Left ventricle myocardium superior (tissue), 1 donor: ENCODE results near the gene TDP2. TPM values are rescaled to one million over a fixed set of nuclear protein-coding genes. Genes with fewer than 3 reads are reported as not detected.
"Not testable (repeated sequence)": the region's sequence is repeated elsewhere in the genome, so short reads cannot be mapped to it uniquely, and the experiment has no call there.

Experiments
- ATAC-seq: fragments of 200-7000 bp; cut with Tn5 transposase; one replicate; pipeline ENCODE4 v1.9.1; 2020; ENCODE audit warnings: mild to moderate bottlenecking, moderate library complexity
- DNase-seq: peaks from one replicate; pipeline ENCODE4 v3.0.0-alpha.2; 2020
- intact Hi-C: fragments of 100-400 bp; cut with micrococcal nuclease; formaldehyde crosslinking; loops from one replicate; pipeline ENCODE4 v1.11.0; 2022
- total RNA-seq: library from RNA; stranded (reverse); fragmentation: NEBNext Ultra II Directional; extraction: Animal tissue kit (Norgen Biotek cat#: 25700); gene quantifications from one replicate; pipeline ENCODE4 v1.2.1, GENCODE V29; 2021
- donor health status: DM: no; HTN: yes; CAD: no; lungs with severe emphysema.

The TDP2 gene
- total RNA-seq, 1 donor from 2014 or later = 24.3 TPM

DNA sequence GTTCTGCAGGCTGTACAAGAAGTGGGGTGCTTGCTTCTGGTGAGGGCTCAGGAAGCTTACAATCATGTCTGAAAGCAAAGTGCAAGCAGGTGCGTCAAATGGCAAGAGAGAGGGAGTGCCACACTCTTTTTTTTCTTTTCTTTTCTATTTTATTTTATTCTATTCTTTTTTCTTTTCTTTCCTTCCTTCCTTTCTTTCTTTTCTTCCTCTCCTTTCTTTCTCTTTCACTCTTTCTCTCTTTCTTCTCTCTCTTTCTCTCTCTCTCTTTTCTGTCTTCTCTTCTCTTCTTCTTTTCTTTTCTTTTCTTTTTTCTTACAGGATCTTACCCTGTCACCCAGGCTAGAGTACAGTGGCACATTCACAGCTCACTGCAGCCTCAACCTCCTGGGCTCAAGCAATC is 19.7 kb upstream of the TDP2 start:
- ATAC-seq (no peak), DNase-seq (no peak)
- intact Hi-C loops = no loop called here

DNA sequence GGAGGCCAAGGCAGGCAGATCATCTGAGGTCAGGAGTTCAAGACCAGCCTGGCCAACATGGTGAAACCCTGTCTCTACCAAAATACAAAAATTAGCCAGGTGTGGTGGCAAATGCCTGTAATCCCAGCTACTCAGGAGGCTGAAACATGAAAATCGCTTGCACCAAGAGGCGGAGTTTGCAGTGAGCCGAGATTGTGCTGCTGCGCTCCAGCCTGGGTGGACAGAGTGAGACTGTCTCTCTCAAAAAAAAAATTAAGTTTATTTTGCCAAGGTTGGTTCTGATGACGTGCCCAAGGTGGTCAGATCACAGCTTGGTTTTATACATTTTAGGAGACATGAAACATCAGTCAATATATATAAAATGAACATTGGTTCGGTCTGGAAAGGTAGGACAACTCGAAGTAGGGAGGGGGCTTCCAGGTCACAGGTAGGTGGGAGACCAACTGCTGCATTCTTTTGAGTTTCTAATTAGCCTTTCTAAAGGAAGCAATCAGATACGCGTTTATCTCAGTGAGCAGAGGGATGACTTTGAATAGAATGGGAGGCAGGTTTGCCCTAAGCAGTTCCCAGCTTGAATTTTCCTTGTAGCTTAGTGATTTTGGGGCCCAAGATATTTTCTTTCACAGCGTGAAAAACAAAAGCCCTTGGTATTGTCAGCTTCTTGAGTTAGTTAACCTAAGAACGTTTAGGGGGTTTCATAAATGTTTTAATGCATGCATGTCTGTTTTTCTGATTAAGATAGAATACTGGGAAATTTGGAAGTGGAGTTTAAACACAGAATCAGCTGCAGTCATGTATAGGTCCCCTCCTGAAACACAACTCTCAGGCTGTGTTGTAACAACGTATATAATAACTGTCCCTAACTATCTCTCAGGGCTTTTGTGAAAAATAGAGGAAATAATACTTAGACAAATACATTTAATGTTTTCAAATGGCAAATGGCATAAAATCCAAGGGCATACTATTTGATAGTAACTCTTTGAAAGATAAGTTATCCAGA is 16.9 kb upstream of the TDP2 start:
- intact Hi-C loops = no loop called here
- no peak for ATAC-seq
- no peak for DNase-seq

- intact Hi-C loops = no loop called here
- ATAC-seq (no peak), DNase-seq (no peak)
Measured at GRCh38 chr6:24680582-24680981, 13.9 kb upstream of the TDP2 start.

GRCh38 chr6:24678792-24679352 is 12.2 kb upstream of the TDP2 start:
- intact Hi-C loops, ATAC-seq, DNase-seq: not testable (repeated sequence)

- ATAC-seq (no peak), DNase-seq (no peak)
- intact Hi-C loops = no loop called here
Measured at GRCh38 chr6:24673625-24674024, 6.9 kb upstream of the TDP2 start.

GRCh38 chr6:24672620-24673182 is 6.0 kb upstream of the TDP2 start:
- no peak for ATAC-seq
- intact Hi-C loops = no loop called here
- no peak for DNase-seq

DNA sequence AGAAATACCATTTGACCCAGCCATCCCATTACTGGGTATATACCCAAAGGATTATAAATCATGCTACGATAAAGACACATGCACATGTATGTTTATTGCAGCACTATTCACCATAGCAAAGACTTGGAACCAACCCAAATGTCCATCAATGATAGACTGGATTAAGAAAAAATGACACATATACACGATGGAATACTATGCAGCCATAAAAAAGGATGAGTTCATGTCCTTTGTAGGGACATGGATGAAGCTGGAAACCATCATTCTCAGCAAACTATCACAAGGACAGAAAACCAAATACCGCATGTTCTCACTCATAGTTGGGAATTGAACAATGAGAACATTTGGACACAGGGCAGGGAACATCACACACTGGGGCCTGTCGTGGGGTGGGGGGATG is 4.4 kb upstream of the TDP2 start:
- DNase-seq, ATAC-seq, intact Hi-C loops: not testable (repeated sequence)

- ATAC-seq, intact Hi-C loops, DNase-seq: not testable (repeated sequence)
Measured at GRCh38 chr6:24670492-24670891, 3.8 kb upstream of the TDP2 start.

GRCh38 chr6:24668997-24669361 is 2.3 kb upstream of the TDP2 start:
- DNase-seq (no peak), ATAC-seq (no peak)
- intact Hi-C loops = no loop called here

DNA sequence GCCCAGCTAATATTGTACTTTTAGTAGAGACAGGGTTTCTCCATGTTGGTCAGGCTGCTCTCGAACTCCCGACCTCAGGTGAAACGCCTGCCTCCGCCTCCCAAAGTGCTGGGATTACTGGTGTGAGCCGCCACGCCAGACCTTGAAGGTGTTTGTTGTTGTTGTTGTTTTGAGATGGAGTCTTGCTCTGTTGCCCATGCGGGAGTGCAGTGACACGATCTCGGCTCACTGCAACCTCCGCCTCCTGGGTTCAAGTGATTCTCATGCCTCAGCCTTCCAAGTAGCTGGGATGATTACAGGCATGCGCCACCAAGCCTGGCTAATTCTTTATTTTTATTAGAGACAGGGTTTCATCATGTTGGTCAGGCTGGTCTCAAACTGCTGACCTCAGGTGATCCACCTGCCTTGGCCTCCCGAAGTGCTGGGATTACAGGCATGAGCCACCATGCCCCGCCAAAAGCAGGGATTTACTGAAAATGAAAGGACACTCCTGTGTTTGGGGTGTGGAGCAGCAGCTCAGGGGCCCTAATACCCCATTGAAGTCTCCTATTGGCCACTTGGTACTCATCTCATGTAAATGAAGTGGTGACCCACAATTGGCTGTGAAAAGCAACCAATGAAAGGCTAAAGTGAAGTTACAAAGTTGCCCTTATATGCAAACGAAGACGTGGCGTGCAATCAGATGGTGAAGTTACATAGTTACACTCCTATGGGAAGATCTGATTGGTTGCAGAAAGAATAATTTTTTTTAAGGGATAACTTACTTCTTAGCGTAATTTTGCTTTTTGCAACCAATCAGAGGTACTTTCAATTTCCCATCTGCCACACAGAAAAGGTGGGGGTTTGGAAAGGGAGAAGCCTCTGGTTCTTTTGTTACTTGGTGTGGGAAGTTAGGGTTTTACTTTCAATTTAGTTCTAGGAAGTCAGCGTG is 1.6 kb upstream of the TDP2 start:
- DNase-seq, ATAC-seq, intact Hi-C loops: not testable (repeated sequence)

GRCh38 chr6:24667378-24667803 is 692 bp upstream of the TDP2 start:
- DNase-seq (no peak), ATAC-seq (peak; percentile 10)
- intact Hi-C loops = no loop called here

DNA sequence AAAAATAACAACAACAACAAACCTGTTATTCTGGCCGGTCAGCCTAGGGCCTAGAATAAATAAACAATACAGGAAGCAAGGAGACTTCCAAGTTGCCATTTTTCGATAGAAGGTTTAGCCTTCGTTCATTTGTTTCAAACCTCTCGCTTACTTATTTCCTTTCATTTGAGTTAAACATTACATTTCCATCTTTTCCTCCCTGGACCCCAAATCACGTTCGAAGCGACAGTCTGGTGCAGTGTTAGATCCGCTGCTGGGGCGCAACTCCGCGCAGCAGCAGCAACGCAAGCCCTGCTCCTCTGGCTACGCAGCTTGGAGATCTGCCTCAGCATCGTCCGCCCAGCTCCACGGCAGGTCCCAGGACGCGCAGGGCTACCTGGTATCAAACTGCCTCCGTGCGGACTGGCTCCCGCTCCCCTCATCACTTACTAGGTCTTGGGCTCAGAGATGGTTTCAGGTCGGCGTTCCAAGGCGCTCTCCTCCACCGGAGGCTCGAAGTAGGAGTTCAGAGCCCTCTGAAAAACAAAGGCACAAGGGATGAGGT is 530 bp downstream of the TDP2 start:
- ATAC-seq (peak; percentile 40), DNase-seq (peak; percentile 52)
- intact Hi-C loops = no loop called here

GRCh38 chr6:24664046-24664987 is 2.4 kb downstream of the TDP2 start:
- no peak for DNase-seq
- no peak for ATAC-seq
- intact Hi-C loops = no loop called here

DNA sequence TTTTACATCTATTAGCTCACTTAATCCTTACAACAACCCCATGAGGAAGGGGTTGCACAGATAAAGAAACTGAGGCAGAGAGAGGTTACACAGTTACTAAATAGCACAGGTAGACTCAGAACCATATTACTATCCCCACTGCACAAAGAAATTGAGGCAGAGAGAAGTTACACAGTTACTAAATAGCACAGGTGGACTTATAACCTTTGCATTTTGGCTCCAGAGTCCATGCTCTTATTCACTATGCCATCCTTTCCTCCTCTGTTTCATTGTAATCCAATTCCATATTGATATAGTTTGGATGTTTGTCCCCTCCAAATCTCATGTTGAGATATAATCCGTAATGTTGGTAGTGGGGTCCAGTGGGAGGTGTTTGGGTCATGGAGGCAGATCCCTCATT is 3.5 kb downstream of the TDP2 start:
- ATAC-seq = no peak
- no peak for DNase-seq
- intact Hi-C loops = no loop called here

GRCh38 chr6:24662236-24662635 is 4.5 kb downstream of the TDP2 start:
- DNase-seq (no peak), ATAC-seq (no peak)
- intact Hi-C loops = no loop called here

GRCh38 chr6:24661759-24662158 is 4.9 kb downstream of the TDP2 start:
- intact Hi-C loops, DNase-seq, ATAC-seq: not testable (repeated sequence)

DNA sequence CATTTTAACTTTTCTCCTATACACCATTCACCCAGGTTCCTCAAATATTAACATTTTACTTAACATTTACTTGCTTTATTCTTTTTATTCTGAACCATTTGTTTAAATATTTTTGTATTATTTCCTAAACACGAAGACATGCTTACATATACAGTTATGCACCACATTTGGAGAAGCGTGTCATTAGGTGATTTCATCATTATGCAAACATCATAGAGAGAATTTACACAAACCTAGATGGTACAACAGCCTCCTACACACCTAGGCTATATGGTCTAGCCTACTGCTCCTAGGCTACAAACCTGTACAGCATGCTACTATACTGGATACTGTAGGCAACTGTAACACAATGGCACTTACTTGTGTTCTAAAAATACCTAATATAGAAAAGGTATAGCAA is 6.6 kb downstream of the TDP2 start:
- intact Hi-C loops = no loop called here
- ATAC-seq (no peak), DNase-seq (no peak)

DNA sequence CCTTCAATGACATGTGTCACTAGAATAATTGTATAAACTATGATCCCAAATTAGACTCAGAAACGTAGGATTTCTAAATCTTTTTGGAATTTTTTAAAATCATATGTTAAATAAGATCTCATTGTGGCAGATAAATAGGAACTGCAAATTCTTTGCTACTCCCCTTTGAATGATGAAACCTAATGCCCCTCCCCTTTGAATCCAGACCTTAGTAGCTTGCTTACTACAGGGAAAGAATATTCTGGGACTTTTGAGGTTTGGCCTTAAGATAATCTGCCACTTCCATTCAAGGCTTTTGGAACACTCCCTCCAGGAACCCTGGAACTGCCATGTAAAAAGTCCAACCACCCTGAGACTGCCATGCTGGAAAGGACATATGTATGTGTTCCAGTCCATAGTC is 7.1 kb downstream of the TDP2 start:
- DNase-seq (no peak), ATAC-seq (no peak)
- intact Hi-C loops = no loop called here
